ENCODE results near the gene MRPS16.
"Not testable (repeated sequence)": the region's sequence is repeated elsewhere in the genome, so short reads cannot be mapped to it uniquely, and the experiment has no call there.

MRPS16 gene

DNA sequence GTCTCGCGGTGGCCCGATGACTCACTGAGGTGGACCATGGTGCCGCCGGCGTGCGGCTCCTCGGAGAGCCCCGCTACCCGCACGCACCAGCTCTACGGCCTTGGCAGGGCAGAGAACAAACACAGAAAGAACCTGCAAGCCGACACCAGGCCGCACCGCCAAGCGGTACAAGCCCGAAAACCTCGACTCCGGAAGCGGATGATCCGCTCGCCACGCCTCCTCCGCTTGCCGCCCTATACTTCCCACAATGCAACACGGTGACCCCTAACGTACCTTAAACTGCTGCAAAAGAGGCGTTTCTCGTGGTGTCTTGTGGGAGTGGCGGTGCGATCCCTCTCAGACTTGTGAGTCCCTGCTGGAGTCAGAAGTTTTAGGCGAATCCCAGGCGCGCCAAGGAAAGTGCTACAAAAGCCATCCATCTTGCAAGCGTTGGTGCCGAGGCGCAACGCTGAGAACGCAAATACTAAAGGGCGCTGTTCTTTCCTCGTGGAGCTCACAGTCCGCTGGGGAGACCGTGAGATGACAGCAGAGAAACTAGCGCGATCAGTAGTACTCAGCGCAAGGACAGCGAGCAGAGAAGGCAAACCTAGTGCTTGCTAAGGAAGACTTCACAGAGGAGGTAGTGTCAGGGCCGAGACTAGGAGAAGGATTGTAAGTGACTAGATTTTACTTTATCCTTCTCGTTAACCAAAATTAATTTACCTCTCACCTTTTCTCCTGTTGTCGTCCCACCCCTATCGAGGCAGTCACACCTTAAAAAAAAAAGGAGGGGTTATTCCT is at the start of gene MRPS16:
TSS of gene MRPS16 (minus strand) at position 200 of the 780 bp plus-strand sequence. CDS start at position 38, 162 bp downstream.
- H3K9me3 Mint-ChIP-seq = no peaks in the 10 kb centered on the region
- peak within 1 kb of the TSS; percentile 98 to 99 for H3K4me3 Mint-ChIP-seq
- peaks cover 17 to 36% of the 10 kb centered on the region in 2 donors for H3K4me1 Mint-ChIP-seq
- peaks cover 21 to 29% of the 10 kb centered on the region in 2 donors for H3K36me3 Mint-ChIP-seq
- H3K27me3 Mint-ChIP-seq = no peaks in the 10 kb centered on the region
- peak within 1 kb of the TSS; percentile 98 for H3K27ac Mint-ChIP-seq
- peak; percentile 88 for DNase-seq
- ATAC-seq (replicated peaks) = peak; percentile 88 to 94

GRCh38 chr10:73296946-73297345 is 44.5 kb upstream of the MRPS16 start:
- Mint-ChIP-seq H3K27me3 (peaks cover 4 to 15% of the 10 kb centered on the region in 2 donors), H3K4me3 (no peak overlapping the region), H3K4me1 (no peaks in the 10 kb centered on the region), H3K36me3 (peaks cover 0 to 2% of the 10 kb centered on the region in 2 donors), H3K27ac (no peak overlapping the region), H3K9me3 (no peaks in the 10 kb centered on the region)
- no peak for ATAC-seq (replicated peaks)
- DNase-seq = no peak

DNA sequence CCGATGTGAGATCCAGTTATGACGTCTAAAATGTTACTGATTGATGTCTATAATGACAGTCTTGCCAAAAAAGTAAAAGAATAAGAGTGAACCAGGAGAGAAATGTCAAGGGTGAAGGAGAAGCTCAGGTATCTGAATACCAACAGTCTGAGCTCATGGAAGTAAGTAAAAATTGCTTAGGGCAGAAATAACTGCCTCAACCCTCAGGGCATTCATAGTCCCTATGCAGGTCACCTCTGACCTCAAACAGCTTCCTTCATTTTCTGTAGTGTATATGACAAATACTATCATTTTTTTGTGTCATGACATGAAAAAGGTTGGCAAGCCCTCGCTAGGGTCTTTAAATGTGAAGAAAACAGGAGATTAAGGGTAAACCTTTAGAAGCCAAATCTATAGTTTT is 41.0 kb upstream of the MRPS16 start:
- Mint-ChIP-seq H3K9me3 (peaks cover 4 to 6% of the 10 kb centered on the region in 2 donors), H3K4me1 (no peaks in the 10 kb centered on the region), H3K27ac (no peak overlapping the region), H3K36me3 (peaks cover 9 to 12% of the 10 kb centered on the region in 2 donors), H3K4me3 (no peak overlapping the region), H3K27me3 (peaks cover 4 to 15% of the 10 kb centered on the region in 2 donors)
- DNase-seq = no peak
- no peak for ATAC-seq (replicated peaks)

DNA sequence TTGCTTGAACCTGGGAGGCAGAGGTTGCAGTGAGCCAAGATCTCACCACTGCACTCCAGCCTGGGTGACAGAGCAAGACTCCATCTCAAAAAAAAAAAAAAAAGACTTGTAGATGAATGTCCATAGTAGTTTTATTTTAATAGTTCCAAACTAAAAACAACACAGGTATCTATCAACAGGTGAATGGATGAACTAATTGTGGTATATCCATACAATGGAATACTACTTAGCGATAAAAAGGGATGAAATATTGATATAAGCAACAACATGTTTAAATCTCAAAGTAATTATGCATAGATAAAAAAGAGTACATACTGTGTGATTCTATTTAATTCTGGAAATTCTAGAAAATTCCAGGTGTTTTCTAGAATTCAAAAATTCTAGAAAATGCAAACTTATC is 37.5 kb upstream of the MRPS16 start:
- peaks cover 0 to 3% of the 10 kb centered on the region in 2 donors for H3K27me3 Mint-ChIP-seq
- peaks cover 4 to 6% of the 10 kb centered on the region in 2 donors for H3K9me3 Mint-ChIP-seq
- no peak overlapping the region for H3K4me3 Mint-ChIP-seq
- H3K36me3 Mint-ChIP-seq = peaks cover 9 to 12% of the 10 kb centered on the region in 2 donors
- DNase-seq = no peak
- ATAC-seq (replicated peaks) = no peak
- H3K27ac Mint-ChIP-seq = no peak overlapping the region
- peaks cover 2 to 6% of the 10 kb centered on the region in 2 donors for H3K4me1 Mint-ChIP-seq

- H3K4me3 Mint-ChIP-seq = no peak overlapping the region
- H3K36me3 Mint-ChIP-seq = peaks cover 7 to 12% of the 10 kb centered on the region in 2 donors
- H3K27me3 Mint-ChIP-seq = no peaks in the 10 kb centered on the region
- H3K4me1 Mint-ChIP-seq = peaks cover 2 to 6% of the 10 kb centered on the region in 2 donors
- DNase-seq (no peak), ATAC-seq (replicated peaks) (peak; percentile 54 to 68)
- H3K27ac Mint-ChIP-seq = no peak overlapping the region
- peaks cover 4 to 6% of the 10 kb centered on the region in 2 donors for H3K9me3 Mint-ChIP-seq
Measured at GRCh38 chr10:73287441-73287840, 35.0 kb upstream of the MRPS16 start.

- ATAC-seq (replicated peaks) (no peak), DNase-seq (no peak)
- H3K27me3 Mint-ChIP-seq = no peaks in the 10 kb centered on the region
- no peaks in the 10 kb centered on the region for H3K9me3 Mint-ChIP-seq
- no peaks in the 10 kb centered on the region for H3K36me3 Mint-ChIP-seq
- H3K4me3 Mint-ChIP-seq = no peak overlapping the region
- peaks cover 2 to 6% of the 10 kb centered on the region in 2 donors for H3K4me1 Mint-ChIP-seq
- H3K27ac Mint-ChIP-seq = no peak overlapping the region
Measured at GRCh38 chr10:73281097-73281496, 28.7 kb upstream of the MRPS16 start.

- ATAC-seq (replicated peaks) (no peak), DNase-seq (no peak)
- no peaks in the 10 kb centered on the region for H3K4me1 Mint-ChIP-seq
- no peaks in the 10 kb centered on the region for H3K9me3 Mint-ChIP-seq
- H3K36me3 Mint-ChIP-seq = no peaks in the 10 kb centered on the region
- H3K4me3 Mint-ChIP-seq = no peak overlapping the region
- H3K27ac Mint-ChIP-seq = no peak overlapping the region
- H3K27me3 Mint-ChIP-seq = no peaks in the 10 kb centered on the region
Measured at GRCh38 chr10:73264423-73264822, 12.0 kb upstream of the MRPS16 start.

- ATAC-seq (replicated peaks) (no peak), DNase-seq (no peak)
- peaks cover 5 to 6% of the 10 kb centered on the region in 2 donors for H3K9me3 Mint-ChIP-seq
- no peak overlapping the region for H3K27ac Mint-ChIP-seq
- H3K27me3 Mint-ChIP-seq = no peaks in the 10 kb centered on the region
- H3K4me3 Mint-ChIP-seq = no peak overlapping the region
- peaks cover 2 to 4% of the 10 kb centered on the region in 2 donors for H3K36me3 Mint-ChIP-seq
- H3K4me1 Mint-ChIP-seq = no peaks in the 10 kb centered on the region
Measured at GRCh38 chr10:73263693-73264347, 11.4 kb upstream of the MRPS16 start.

DNA sequence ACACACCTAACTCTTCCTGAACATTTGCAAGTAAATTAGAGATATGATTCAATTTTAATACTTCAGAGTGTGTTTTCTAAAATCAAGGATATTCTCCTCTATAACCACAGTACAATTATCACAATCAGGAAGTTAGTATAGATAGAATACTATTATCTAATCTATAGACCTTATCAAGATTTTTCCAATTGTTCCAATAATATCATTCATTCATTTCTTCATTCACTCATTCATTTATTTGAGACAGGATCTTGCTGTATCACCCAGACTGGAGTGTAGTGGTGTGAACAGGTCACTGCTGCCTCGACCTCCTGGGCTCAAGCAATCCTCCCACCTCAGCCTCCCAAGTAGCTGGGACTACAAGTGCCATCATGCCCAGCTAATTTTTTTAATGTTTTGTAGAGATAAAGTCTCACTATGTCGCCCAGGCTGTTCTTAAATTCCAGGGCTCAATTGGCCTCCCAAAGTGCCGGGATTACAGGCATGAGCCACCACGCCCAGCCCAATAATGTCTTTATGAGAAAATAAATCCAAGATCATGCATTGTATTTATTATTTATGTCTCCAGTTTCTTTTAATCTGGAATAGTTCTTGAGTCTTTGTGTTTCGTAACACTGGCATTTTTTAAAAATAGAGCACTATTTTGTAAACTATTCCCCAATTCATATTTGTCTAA is 10.6 kb upstream of the MRPS16 start:
- ATAC-seq (replicated peaks) (no peak), DNase-seq (no peak)
- H3K4me3 Mint-ChIP-seq = no peak overlapping the region
- H3K4me1 Mint-ChIP-seq = no peaks in the 10 kb centered on the region
- H3K9me3 Mint-ChIP-seq = peaks cover 8% of the 10 kb centered on the region in 2 donors
- no peaks in the 10 kb centered on the region for H3K27me3 Mint-ChIP-seq
- no peak overlapping the region for H3K27ac Mint-ChIP-seq
- peaks cover 3 to 4% of the 10 kb centered on the region in 2 donors for H3K36me3 Mint-ChIP-seq

DNA sequence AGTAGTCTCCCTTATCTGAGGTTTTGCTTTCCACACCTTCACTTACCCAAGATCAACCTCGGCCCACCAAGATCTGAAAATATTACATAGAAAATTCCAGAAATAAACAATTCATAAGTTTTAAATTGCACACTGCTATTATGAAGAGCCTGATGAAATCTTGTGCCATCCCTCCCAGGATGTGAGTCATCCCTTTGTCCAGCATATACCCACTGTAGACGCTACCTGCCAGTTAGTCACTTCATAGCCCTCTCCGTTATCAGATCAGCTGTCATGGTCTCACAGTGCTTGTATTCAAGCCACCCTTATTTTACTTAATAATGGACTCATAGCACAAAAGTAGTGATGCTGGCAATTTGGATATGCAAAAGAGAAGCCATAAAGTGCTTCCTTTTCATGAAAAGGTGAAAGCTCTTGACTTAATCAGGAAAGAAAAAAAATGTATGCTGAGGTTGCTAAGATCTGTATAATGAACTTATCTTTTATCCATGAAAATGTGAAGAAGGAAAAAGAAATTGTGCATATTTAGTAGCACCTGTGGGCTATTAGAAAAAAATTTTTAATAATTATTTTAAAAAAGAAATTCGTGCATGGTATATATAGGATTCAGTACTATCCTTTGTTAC is 9.8 kb upstream of the MRPS16 start:
- Mint-ChIP-seq H3K27me3 (no peaks in the 10 kb centered on the region), H3K27ac (no peak overlapping the region), H3K4me3 (no peak overlapping the region), H3K36me3 (peaks cover 3 to 4% of the 10 kb centered on the region in 2 donors), H3K4me1 (no peaks in the 10 kb centered on the region), H3K9me3 (peaks cover 8% of the 10 kb centered on the region in 2 donors)
- no peak for ATAC-seq (replicated peaks)
- DNase-seq = no peak

GRCh38 chr10:73261362-73261995 is 9.0 kb upstream of the MRPS16 start:
- Mint-ChIP-seq H3K4me3 (no peak overlapping the region), H3K27me3 (no peaks in the 10 kb centered on the region)
- ATAC-seq (replicated peaks) = no peak

GRCh38 chr10:73258612-73259011 is 6.2 kb upstream of the MRPS16 start:
- not testable (repeated sequence) for H3K27ac Mint-ChIP-seq; H3K4me3 Mint-ChIP-seq; DNase-seq; H3K4me1 Mint-ChIP-seq; H3K27me3 Mint-ChIP-seq; ATAC-seq (replicated peaks); H3K36me3 Mint-ChIP-seq; H3K9me3 Mint-ChIP-seq

More at GRCh38 chr10:73261362-73261995, 9.0 kb upstream of the MRPS16 start:
- Mint-ChIP-seq H3K36me3 (peaks cover 3 to 4% of the 10 kb centered on the region in 2 donors), H3K9me3 (peaks cover 8% of the 10 kb centered on the region in 2 donors), H3K27ac (no peak overlapping the region), H3K4me1 (no peaks in the 10 kb centered on the region)
- no peak for DNase-seq

DNA sequence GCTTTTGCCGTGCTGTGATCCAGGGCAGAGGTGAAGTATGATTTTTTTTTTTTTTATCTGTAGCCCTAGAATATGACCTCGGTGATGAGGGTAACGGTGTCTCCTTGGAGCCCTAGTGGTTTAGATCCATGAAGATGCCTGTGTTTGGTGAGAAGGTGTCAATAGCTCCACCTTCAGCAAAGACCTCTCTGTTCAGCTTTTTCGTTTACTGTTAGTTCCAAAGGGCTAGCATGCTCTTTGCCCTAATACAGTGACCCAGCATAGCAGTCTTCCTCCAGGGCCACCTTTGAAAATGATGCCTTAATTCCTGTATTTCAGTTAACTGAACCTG is 746 bp upstream of the MRPS16 start:
- Mint-ChIP-seq H3K27me3 (no peaks in the 10 kb centered on the region), H3K4me3 (peak overlapping the region; percentile 98 to 99), H3K36me3 (peaks cover 21 to 26% of the 10 kb centered on the region in 2 donors), H3K27ac (peak overlapping the region; percentile 98), H3K4me1 (peaks cover 12 to 31% of the 10 kb centered on the region in 2 donors), H3K9me3 (peaks cover 0 to under 1% of the 10 kb centered on the region in 2 donors)
- DNase-seq = no peak
- ATAC-seq (replicated peaks) = peak; percentile 4 to 23
